ENCODE data around the gene SEMA3G.

- TF ChIP-seq CTCF (IDR thresholded peaks at IDR 0.05) (no peak), POLR2A (IDR thresholded peaks at IDR 0.05) (no peak)
These were observed 40.0 kb upstream of the SEMA3G start for GRCh38 chr3:52484680-52485461.
